Hepatocyte (in vitro differentiated cells): ENCODE measurements around the gene ACVR1. TPM values are rescaled to one million over a fixed set of nuclear protein-coding genes. Genes with fewer than 3 reads are reported as not detected.

Source experiments
- DNase-seq: peaks from one replicate; pipeline ENCODE4 v3.0.0-alpha.2; 2016; ENCODE audit warnings: low spot score
- H2AFZ ChIP-seq: fragments of 200-600 bp; sonication (generic); 2 replicates; pipeline ENCODE4 v1.6.0; 2016; ENCODE audit warnings: antibody characterized with exemption, mild to moderate bottlenecking
- H3K27ac ChIP-seq: fragments of 200-600 bp; sonication (generic); 2 replicates; pipeline ENCODE4 v1.5.1; 2016; ENCODE audit warnings: mild to moderate bottlenecking
- H3K27me3 ChIP-seq: fragments of 200-600 bp; sonication (generic); 2 replicates; pipeline ENCODE4 v1.6.1; 2016
- H3K36me3 ChIP-seq: fragments of 200-600 bp; sonication (generic); replicated peaks from 2 replicates; pipeline ENCODE4 v1.5.1; 2016; ENCODE audit warnings: low read depth; ENCODE audit not compliant: insufficient read depth
- H3K4me1 ChIP-seq: fragments of 200-600 bp; sonication (generic); 2 replicates; pipeline ENCODE4 v1.5.1; 2016; ENCODE audit warnings: mild to moderate bottlenecking, moderate library complexity; ENCODE audit not compliant: insufficient read depth
- H3K4me2 ChIP-seq: fragments of 200-600 bp; sonication (generic); 2 replicates; pipeline ENCODE4 v1.6.0; 2016
- H3K4me3 ChIP-seq: fragments of 200-600 bp; sonication (generic); 2 replicates; pipeline ENCODE4 v1.5.1; 2016; ENCODE audit warnings: mild to moderate bottlenecking
- H3K79me2 ChIP-seq: fragments of 200-600 bp; sonication (generic); 2 replicates; pipeline ENCODE4 v1.6.0; 2017; ENCODE audit warnings: mild to moderate bottlenecking
- H3K9me2 ChIP-seq: fragments of 200-600 bp; sonication (generic); replicated peaks from 2 replicates; pipeline ENCODE4 v1.6.0; 2017; ENCODE audit warnings: mild to moderate bottlenecking; ENCODE audit not compliant: insufficient read depth
- H3K9me3 ChIP-seq: fragments of 200-600 bp; sonication (generic); 2 replicates; pipeline ENCODE4 v1.5.1; 2016; ENCODE audit warnings: low read depth, mild to moderate bottlenecking
- H4K20me1 ChIP-seq: fragments of 200-600 bp; sonication (generic); 2 replicates; pipeline ENCODE4 v1.6.0; 2016; ENCODE audit warnings: mild to moderate bottlenecking; ENCODE audit not compliant: insufficient read depth, poor library complexity, severe bottlenecking
- CTCF ChIP-seq: fragments of 200-600 bp; sonication (generic); IDR thresholded peaks from 2 replicates; pipeline ENCODE4 v1.5.1; 2016; ENCODE audit warnings: antibody characterized with exemption, mild to moderate bottlenecking; ENCODE audit not compliant: poor library complexity
- EZH2 ChIP-seq: fragments of 200-600 bp; sonication (generic); IDR thresholded peaks from 2 replicates; pipeline ENCODE4 v1.6.1; 2016; ENCODE audit warnings: antibody characterized with exemption, mild to moderate bottlenecking, borderline replicate concordance
- EZH2phosphoT487 ChIP-seq: fragments of 200-600 bp; sonication (generic); IDR thresholded peaks from one replicate; pipeline ENCODE4 v1.6.1; 2018; ENCODE audit warnings: antibody characterized with exemption, mild to moderate bottlenecking, low read depth, moderate library complexity; ENCODE audit not compliant: unreplicated experiment, severe bottlenecking
- WGBS: methylation state at CpG from one replicate; pipeline ENCODE4 v1.1.6; 2016; ENCODE audit warnings: low lambda C conversion rate; ENCODE audit errors: missing lambda C conversion rate; 5-methylcytosine and 5-hydroxymethylcytosine counted together
- polyA plus RNA-seq: library from polyadenylated mRNA; unstranded; fragments of >200 nt; fragmentation: Nextera tagmentation; extraction: Ambion mirVana; gene quantifications from 2 replicates; pipeline ENCODE4 v1.2.1, GENCODE V29; 2016
- total RNA-seq: library from RNA; depleted of rRNA; stranded (reverse); fragments of >200 nt; gene quantifications from 2 replicates; pipeline ENCODE4 v1.2.3, GENCODE V29; 2014

The ACVR1 gene
- total and polyA plus RNA-seq, 2 experiments from 2014 or later = 19.6 to 20.1 TPM

GRCh38 chr2:157900203-157900602, 24.1 kb upstream of the ACVR1 start:
- Histone ChIP-seq H3K36me3 (no peaks in the 10 kb centered on the region), H3K4me1 (peaks cover 4% of the 10 kb centered on the region), H3K4me3 (no peak overlapping the region), H3K79me2 (no peaks in the 10 kb centered on the region), H2AFZ (no peak overlapping the region), H3K4me2 (no peak overlapping the region), H3K9me2 (no peaks in the 10 kb centered on the region), H3K27ac (no peak overlapping the region), H4K20me1 (no peaks in the 10 kb centered on the region), H3K27me3 (no peaks in the 10 kb centered on the region), H3K9me3 (no peaks in the 10 kb centered on the region)
- TF ChIP-seq EZH2 (no peak), CTCF (no peak), EZH2phosphoT487 (no peak)
- 91% methylated on average over 2 of the region's 2 CpGs for WGBS
- no peak for DNase-seq

GRCh38 chr2:157899125-157899839, 23.2 kb upstream of the ACVR1 start:
- Histone ChIP-seq H3K27me3 (no peaks in the 10 kb centered on the region), H3K9me3 (no peaks in the 10 kb centered on the region), H3K4me3 (no peak overlapping the region), H3K4me1 (peaks cover 6% of the 10 kb centered on the region), H3K36me3 (no peaks in the 10 kb centered on the region), H3K79me2 (no peaks in the 10 kb centered on the region), H2AFZ (no peak overlapping the region), H3K27ac (no peak overlapping the region), H3K4me2 (no peak overlapping the region), H3K9me2 (no peaks in the 10 kb centered on the region), H4K20me1 (no peaks in the 10 kb centered on the region)
- WGBS = 83% methylated on average over 7 of the region's 7 CpGs
- DNase-seq = no peak
- no peak for TF ChIP-seq CTCF
- TF ChIP-seq EZH2 = no peak
- no peak for TF ChIP-seq EZH2phosphoT487

- no peaks in the 10 kb centered on the region for H3K79me2 ChIP-seq
- no peaks in the 10 kb centered on the region for H3K9me2 ChIP-seq
- WGBS = 52% methylated on average over 2 of the region's 2 CpGs
- TF ChIP-seq CTCF (no peak), EZH2phosphoT487 (no peak), EZH2 (no peak)
- peaks cover 6% of the 10 kb centered on the region for H3K4me1 ChIP-seq
- H3K27ac ChIP-seq = no peak overlapping the region
- DNase-seq = peak; percentile 56
- no peaks in the 10 kb centered on the region for H4K20me1 ChIP-seq
- no peaks in the 10 kb centered on the region for H3K36me3 ChIP-seq
- no peak overlapping the region for H3K4me2 ChIP-seq
- no peaks in the 10 kb centered on the region for H3K27me3 ChIP-seq
- no peaks in the 10 kb centered on the region for H3K9me3 ChIP-seq
- no peak overlapping the region for H3K4me3 ChIP-seq
- no peak overlapping the region for H2AFZ ChIP-seq
Measured at GRCh38 chr2:157898591-157898996, 22.5 kb upstream of the ACVR1 start.
